Tibial nerve (tissue), 3 donors: ENCODE results near the gene EIF4H.

ENCODE experiments used
- POLR2A ChIP-seq, 2 donors: fragments of 450-650 bp; IDR thresholded peaks; one replicate each; pipeline ENCODE4 v1.6.1; 2017; ENCODE audit warnings: antibody characterized with exemption in 2 of 2, mild to moderate bottlenecking in 2 of 2, moderate library complexity in 2 of 2
- TF ChIP-seq, protein P1 (sequence below), 5 experiments: fragments of 200-600 bp in 3 of 5; fragments of 450-650 bp in 2 of 5; sonication (generic) in 3 of 5; IDR thresholded peaks; one replicate each; pipeline ENCODE4 v1.5.1; 2016 to 2019; ENCODE audit warnings: antibody characterized with exemption in 5 of 5, mild to moderate bottlenecking in 3 of 5, moderate library complexity in 2 of 5

DNA sequence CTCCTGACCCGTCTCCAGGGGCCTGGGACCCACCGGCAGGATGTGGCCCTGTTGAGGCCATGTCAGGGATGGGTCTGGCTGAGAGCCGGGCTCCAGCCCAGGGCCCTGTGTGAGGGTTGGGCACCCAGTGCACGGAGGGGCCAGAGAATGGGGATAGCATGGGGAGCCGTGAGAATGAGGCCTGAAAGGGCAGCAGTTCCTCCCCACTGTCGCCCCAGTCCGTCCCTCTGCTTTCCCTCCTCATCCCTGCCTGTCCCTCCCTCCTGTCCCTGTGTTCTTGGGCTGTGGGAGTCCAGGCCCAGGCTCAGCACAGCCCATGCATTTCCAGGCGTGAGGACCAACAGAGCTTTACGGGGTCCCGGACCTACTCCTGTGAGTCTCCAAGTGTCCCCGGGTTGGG is 45.3 kb downstream of the EIF4H start:
- TF ChIP-seq, protein P1, sequence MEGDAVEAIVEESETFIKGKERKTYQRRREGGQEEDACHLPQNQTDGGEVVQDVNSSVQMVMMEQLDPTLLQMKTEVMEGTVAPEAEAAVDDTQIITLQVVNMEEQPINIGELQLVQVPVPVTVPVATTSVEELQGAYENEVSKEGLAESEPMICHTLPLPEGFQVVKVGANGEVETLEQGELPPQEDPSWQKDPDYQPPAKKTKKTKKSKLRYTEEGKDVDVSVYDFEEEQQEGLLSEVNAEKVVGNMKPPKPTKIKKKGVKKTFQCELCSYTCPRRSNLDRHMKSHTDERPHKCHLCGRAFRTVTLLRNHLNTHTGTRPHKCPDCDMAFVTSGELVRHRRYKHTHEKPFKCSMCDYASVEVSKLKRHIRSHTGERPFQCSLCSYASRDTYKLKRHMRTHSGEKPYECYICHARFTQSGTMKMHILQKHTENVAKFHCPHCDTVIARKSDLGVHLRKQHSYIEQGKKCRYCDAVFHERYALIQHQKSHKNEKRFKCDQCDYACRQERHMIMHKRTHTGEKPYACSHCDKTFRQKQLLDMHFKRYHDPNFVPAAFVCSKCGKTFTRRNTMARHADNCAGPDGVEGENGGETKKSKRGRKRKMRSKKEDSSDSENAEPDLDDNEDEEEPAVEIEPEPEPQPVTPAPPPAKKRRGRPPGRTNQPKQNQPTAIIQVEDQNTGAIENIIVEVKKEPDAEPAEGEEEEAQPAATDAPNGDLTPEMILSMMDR (IDR thresholded peaks at IDR 0.05), result no peak
- TF ChIP-seq POLR2A (IDR thresholded peaks at IDR 0.05), result no peak
